Measurements from ENCODE around the gene FBXO47. TPM values are rescaled to one million over a fixed set of nuclear protein-coding genes. Genes with fewer than 3 reads are reported as not detected.

FBXO47 gene
- total RNA-seq, 1 donor from 2014 or later = not detected

DNA sequence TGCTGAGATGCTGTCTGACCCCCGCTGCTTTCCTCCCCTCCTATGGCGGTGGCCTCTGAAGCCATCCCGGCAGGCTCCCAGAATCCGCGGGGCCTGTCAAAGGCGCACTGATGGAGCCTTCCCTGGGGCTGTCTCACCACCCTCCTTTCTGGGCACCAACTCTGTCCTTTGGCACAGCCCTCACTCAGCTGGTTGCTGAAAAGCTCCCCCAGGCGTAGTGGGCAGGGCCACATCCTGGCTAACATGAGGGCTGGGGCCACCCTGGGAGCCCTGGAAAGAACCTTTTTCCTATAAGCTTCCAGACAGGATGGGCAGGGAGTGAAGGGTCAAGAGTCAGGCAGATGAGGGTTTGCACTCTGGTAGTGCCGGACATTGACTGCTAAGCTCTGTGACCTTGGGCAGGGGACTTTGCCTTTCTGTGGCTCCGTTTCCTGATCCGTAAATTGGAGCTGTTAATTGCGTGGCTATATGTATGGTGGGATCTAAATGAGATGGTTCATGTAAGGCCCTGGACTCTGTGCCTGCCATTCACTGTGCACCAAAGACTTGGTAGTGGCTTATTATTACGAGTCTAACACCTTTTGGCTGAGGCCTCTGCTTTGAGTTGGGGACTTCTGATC is 69.4 kb downstream of the FBXO47 start:
- Mint-ChIP-seq H3K9me3 (no peaks in the 10 kb centered on the region), H3K4me3 (no peak overlapping the region), H3K36me3 (peaks cover 5% of the 10 kb centered on the region), H3K27me3 (ENCODE audit: insufficient read depth, low read depth) (peaks cover 4% of the 10 kb centered on the region), H3K27ac (peak overlapping the region; percentile 78), H3K4me1 (peaks cover 62% of the 10 kb centered on the region)
- Histone ChIP-seq H3K4me3 (no peak overlapping the region), H4K20me1 (ENCODE audit: low read depth) (peaks cover 23% of the 10 kb centered on the region), H3F3A (ENCODE audit: low read depth) (peaks cover 24% of the 10 kb centered on the region), H3K4me2 (no peak overlapping the region), H3K9me3 (ENCODE audit: low read depth) (no peaks in the 10 kb centered on the region), H2AFZ (replicated peaks) (no peak overlapping the region), H3K4me1 (peaks cover 47% of the 10 kb centered on the region), H3K9ac (no peak overlapping the region), H3K36me3 (no peaks in the 10 kb centered on the region), H3K27ac (peak overlapping the region; percentile 34), H3K79me2 (ENCODE audit: low read depth) (no peaks in the 10 kb centered on the region), H3K27me3 (no peaks in the 10 kb centered on the region)
- DNase-seq (ENCODE audit: low spot score) = peak; percentile 2
- TF ChIP-seq EZH2phosphoT487 (IDR thresholded peaks at IDR 0.05) (no peak), EZH2 (IDR thresholded peaks at IDR 0.05) (no peak)
- TF ChIP-seq, protein P1, sequence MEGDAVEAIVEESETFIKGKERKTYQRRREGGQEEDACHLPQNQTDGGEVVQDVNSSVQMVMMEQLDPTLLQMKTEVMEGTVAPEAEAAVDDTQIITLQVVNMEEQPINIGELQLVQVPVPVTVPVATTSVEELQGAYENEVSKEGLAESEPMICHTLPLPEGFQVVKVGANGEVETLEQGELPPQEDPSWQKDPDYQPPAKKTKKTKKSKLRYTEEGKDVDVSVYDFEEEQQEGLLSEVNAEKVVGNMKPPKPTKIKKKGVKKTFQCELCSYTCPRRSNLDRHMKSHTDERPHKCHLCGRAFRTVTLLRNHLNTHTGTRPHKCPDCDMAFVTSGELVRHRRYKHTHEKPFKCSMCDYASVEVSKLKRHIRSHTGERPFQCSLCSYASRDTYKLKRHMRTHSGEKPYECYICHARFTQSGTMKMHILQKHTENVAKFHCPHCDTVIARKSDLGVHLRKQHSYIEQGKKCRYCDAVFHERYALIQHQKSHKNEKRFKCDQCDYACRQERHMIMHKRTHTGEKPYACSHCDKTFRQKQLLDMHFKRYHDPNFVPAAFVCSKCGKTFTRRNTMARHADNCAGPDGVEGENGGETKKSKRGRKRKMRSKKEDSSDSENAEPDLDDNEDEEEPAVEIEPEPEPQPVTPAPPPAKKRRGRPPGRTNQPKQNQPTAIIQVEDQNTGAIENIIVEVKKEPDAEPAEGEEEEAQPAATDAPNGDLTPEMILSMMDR (IDR thresholded peaks at IDR 0.05) = no peak

DNA sequence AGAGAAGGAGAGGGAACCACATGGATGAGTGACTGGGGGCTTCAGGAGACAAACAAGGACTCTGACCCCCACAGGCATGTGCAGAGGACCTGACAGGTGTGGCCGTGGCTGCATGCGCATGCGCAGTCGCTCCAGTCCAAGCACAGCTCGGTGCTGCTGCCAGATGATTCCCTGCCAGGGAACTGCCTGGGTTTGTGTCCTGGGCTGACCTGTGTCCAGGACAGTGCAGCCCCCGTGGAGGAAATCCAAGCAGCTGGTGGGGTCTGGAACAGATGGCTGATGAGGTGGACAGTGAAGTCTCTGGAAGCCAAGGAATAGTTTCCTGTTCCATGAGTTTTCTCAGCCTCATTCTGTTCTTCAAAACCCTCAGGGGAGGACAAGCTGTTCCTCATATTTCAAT is 70.0 kb downstream of the FBXO47 start:
- Histone ChIP-seq H3K27ac (no peak overlapping the region), H3K4me2 (peak overlapping the region; percentile 49), H3K9me3 (ENCODE audit: low read depth) (no peaks in the 10 kb centered on the region), H3K27me3 (no peaks in the 10 kb centered on the region), H3F3A (ENCODE audit: low read depth) (peaks cover 24% of the 10 kb centered on the region), H3K9ac (no peak overlapping the region), H4K20me1 (ENCODE audit: low read depth) (peaks cover 23% of the 10 kb centered on the region), H3K36me3 (no peaks in the 10 kb centered on the region), H3K79me2 (ENCODE audit: low read depth) (no peaks in the 10 kb centered on the region), H2AFZ (replicated peaks) (no peak overlapping the region), H3K4me1 (peaks cover 47% of the 10 kb centered on the region), H3K4me3 (no peak overlapping the region)
- Mint-ChIP-seq H3K4me1 (peaks cover 62% of the 10 kb centered on the region), H3K36me3 (peaks cover 5% of the 10 kb centered on the region), H3K27ac (peak overlapping the region; percentile 66), H3K27me3 (ENCODE audit: insufficient read depth, low read depth) (peaks cover 5% of the 10 kb centered on the region), H3K4me3 (no peak overlapping the region), H3K9me3 (no peaks in the 10 kb centered on the region)
- DNase-seq (ENCODE audit: low spot score) = no peak
- TF ChIP-seq, protein P1 (IDR thresholded peaks at IDR 0.05) = no peak
- TF ChIP-seq EZH2 (IDR thresholded peaks at IDR 0.05) (no peak), EZH2phosphoT487 (IDR thresholded peaks at IDR 0.05) (no peak)

DNA sequence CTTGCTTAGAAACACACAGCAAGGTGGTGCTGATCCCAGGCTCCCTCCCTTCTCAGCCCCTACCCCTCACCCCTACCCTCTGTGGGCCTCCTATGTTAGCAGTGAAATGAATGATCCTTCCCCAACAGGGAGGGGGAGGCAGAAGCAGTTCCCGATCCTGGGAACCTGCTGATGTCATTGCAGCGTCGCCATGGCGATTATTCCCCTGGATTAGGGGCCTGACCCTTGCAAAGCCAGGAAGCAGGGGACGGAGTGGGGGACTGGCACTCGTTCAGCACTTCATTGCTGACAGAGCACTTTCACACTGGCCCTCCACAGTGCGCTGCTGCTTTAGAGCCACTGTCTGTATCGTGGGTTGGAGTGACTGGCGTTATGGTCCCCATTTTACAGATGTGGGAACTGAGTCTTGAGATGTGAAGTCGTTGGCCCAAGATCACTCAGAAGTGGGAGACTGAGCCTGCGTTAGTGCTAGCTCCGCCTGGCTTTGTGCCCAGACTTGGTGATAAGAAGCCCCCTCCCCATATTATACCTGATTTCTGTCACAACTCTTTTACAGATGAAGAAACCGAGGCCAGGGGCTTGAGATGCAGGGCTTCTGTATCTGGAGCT is 70.8 kb downstream of the FBXO47 start:
- peaks cover 28% of the 10 kb centered on the region for H4K20me1 ChIP-seq (ENCODE audit: low read depth)
- peaks cover 66% of the 10 kb centered on the region for H3K4me1 Mint-ChIP-seq
- H3K4me1 ChIP-seq = peaks cover 47% of the 10 kb centered on the region
- no peak overlapping the region for H3K9ac ChIP-seq
- H3K27me3 ChIP-seq = no peaks in the 10 kb centered on the region
- H3K4me3 ChIP-seq = no peak overlapping the region
- H3K9me3 ChIP-seq (ENCODE audit: low read depth) = no peaks in the 10 kb centered on the region
- peak overlapping the region; percentile 49 for H3K4me2 ChIP-seq
- peaks cover 10% of the 10 kb centered on the region for H3K36me3 Mint-ChIP-seq
- H3K27me3 Mint-ChIP-seq (ENCODE audit: insufficient read depth, low read depth) = peaks cover 5% of the 10 kb centered on the region
- peaks cover 24% of the 10 kb centered on the region for H3F3A ChIP-seq (ENCODE audit: low read depth)
- no peaks in the 10 kb centered on the region for H3K79me2 ChIP-seq (ENCODE audit: low read depth)
- no peaks in the 10 kb centered on the region for H3K9me3 Mint-ChIP-seq
- TF ChIP-seq EZH2 (IDR thresholded peaks at IDR 0.05) (no peak), EZH2phosphoT487 (IDR thresholded peaks at IDR 0.05) (no peak)
- TF ChIP-seq, protein P1 (IDR thresholded peaks at IDR 0.05) = no peak
- H3K27ac Mint-ChIP-seq = peak overlapping the region; percentile 93
- H3K36me3 ChIP-seq = no peaks in the 10 kb centered on the region
- H3K27ac ChIP-seq = no peak overlapping the region
- H3K4me3 Mint-ChIP-seq = peak overlapping the region; percentile 64
- DNase-seq (ENCODE audit: low spot score) = peak; percentile 89
- H2AFZ ChIP-seq (replicated peaks) = no peak overlapping the region
